ENCODE results near the gene TACR2.
A peak's percentile ranks its signal among the peaks of the same experiment; 100 is the strongest.

Gene TACR2

GRCh38 chr10:69397972-69398371 is 18.7 kb downstream of the TACR2 start:
- no peak for TF ChIP-seq SIN3A (IDR thresholded peaks at IDR 0.05; ENCODE audit: borderline replicate concordance, insufficient read depth, low read length)
- no peak for TF ChIP-seq POLR2AphosphoS5 (IDR thresholded peaks at IDR 0.05; ENCODE audit: low read depth, low read length)
- TF ChIP-seq REST (IDR thresholded peaks at IDR 0.05; ENCODE audit: insufficient read depth in 1 of 2, low read depth in 2 of 2, low read length in 2 of 2): no peak
- no peak for TF ChIP-seq TAF1 (IDR thresholded peaks at IDR 0.05; ENCODE audit: borderline replicate concordance, insufficient read depth, low read length)
- TF ChIP-seq FOXP2 (optimal IDR thresholded peaks at IDR 0.05; ENCODE audit: borderline replicate concordance, extremely low read depth, extremely low read length, insufficient read depth): no peak

- TF ChIP-seq TAF1 (IDR thresholded peaks at IDR 0.05; ENCODE audit: borderline replicate concordance, insufficient read depth, low read length) (no peak), POLR2AphosphoS5 (IDR thresholded peaks at IDR 0.05; ENCODE audit: low read depth, low read length) (no peak), SIN3A (IDR thresholded peaks at IDR 0.05; ENCODE audit: borderline replicate concordance, insufficient read depth, low read length) (no peak), REST (IDR thresholded peaks at IDR 0.05; ENCODE audit: insufficient read depth in 1 of 2, low read depth in 2 of 2, low read length in 2 of 2) (no peak), FOXP2 (optimal IDR thresholded peaks at IDR 0.05; ENCODE audit: borderline replicate concordance, extremely low read depth, extremely low read length, insufficient read depth) (no peak)
These were observed 22.7 kb downstream of the TACR2 start for GRCh38 chr10:69394020-69394419.

- TF ChIP-seq FOXP2 (optimal IDR thresholded peaks at IDR 0.05; ENCODE audit: borderline replicate concordance, extremely low read depth, extremely low read length, insufficient read depth) (peak; percentile 81), TAF1 (IDR thresholded peaks at IDR 0.05; ENCODE audit: borderline replicate concordance, insufficient read depth, low read length) (no peak)
These were observed 24.2 kb downstream of the TACR2 start for GRCh38 chr10:69392481-69393000.

GRCh38 chr10:69391158-69391557 is 25.6 kb downstream of the TACR2 start:
- TF ChIP-seq TAF1 (IDR thresholded peaks at IDR 0.05; ENCODE audit: borderline replicate concordance, insufficient read depth, low read length): no peak
- TF ChIP-seq FOXP2 (optimal IDR thresholded peaks at IDR 0.05; ENCODE audit: borderline replicate concordance, extremely low read depth, extremely low read length, insufficient read depth): no peak
- TF ChIP-seq SIN3A (IDR thresholded peaks at IDR 0.05; ENCODE audit: borderline replicate concordance, insufficient read depth, low read length): no peak
- no peak for TF ChIP-seq REST (IDR thresholded peaks at IDR 0.05; ENCODE audit: insufficient read depth in 1 of 2, low read depth in 2 of 2, low read length in 2 of 2)
- TF ChIP-seq POLR2AphosphoS5 (IDR thresholded peaks at IDR 0.05; ENCODE audit: low read depth, low read length): no peak

GRCh38 chr10:69389827-69390490 is 26.8 kb downstream of the TACR2 start:
- no peak for TF ChIP-seq SIN3A (IDR thresholded peaks at IDR 0.05; ENCODE audit: borderline replicate concordance, insufficient read depth, low read length)
- no peak for TF ChIP-seq FOXP2 (optimal IDR thresholded peaks at IDR 0.05; ENCODE audit: borderline replicate concordance, extremely low read depth, extremely low read length, insufficient read depth)
- TF ChIP-seq POLR2AphosphoS5 (IDR thresholded peaks at IDR 0.05; ENCODE audit: low read depth, low read length): no peak
- TF ChIP-seq TAF1 (IDR thresholded peaks at IDR 0.05; ENCODE audit: borderline replicate concordance, insufficient read depth, low read length): no peak
- no peak for TF ChIP-seq REST (IDR thresholded peaks at IDR 0.05; ENCODE audit: insufficient read depth in 1 of 2, low read depth in 2 of 2, low read length in 2 of 2)

All from PFSK-1 (cell line).